ENCODE measurements around the gene CALM1.

CALM1 gene

GRCh38 chr14:90429236-90429635 is 32.4 kb downstream of the CALM1 start:
- Histone ChIP-seq H3K9ac (ENCODE audit: low read depth, low read length) (no peak overlapping the region), H3K4me3 (ENCODE audit: low read length) (no peak overlapping the region), H3K9me3 (replicated peaks; ENCODE audit: low read length) (no peaks in the 10 kb centered on the region), H3K36me3 (ENCODE audit: insufficient read depth, low read length) (no peaks in the 10 kb centered on the region), H3K4me1 (ENCODE audit: control insufficient read depth, insufficient read depth, low read length) (no peaks in the 10 kb centered on the region), H3K27me3 (ENCODE audit: control insufficient read depth, insufficient read depth, low read length) (peaks cover 11% of the 10 kb centered on the region), H3K4me2 (ENCODE audit: low read length) (no peak overlapping the region)

- Histone ChIP-seq H3K4me3 (ENCODE audit: low read length) (no peak overlapping the region), H3K27me3 (ENCODE audit: control insufficient read depth, insufficient read depth, low read length) (peaks cover 11% of the 10 kb centered on the region), H3K36me3 (ENCODE audit: insufficient read depth, low read length) (no peaks in the 10 kb centered on the region), H3K9me3 (replicated peaks; ENCODE audit: low read length) (no peaks in the 10 kb centered on the region), H3K4me2 (ENCODE audit: low read length) (no peak overlapping the region), H3K4me1 (ENCODE audit: control insufficient read depth, insufficient read depth, low read length) (no peaks in the 10 kb centered on the region), H3K9ac (ENCODE audit: low read depth, low read length) (no peak overlapping the region)
These were observed 32.9 kb downstream of the CALM1 start for GRCh38 chr14:90429754-90430153.

- peaks cover 16% of the 10 kb centered on the region for H3K27me3 ChIP-seq (ENCODE audit: control insufficient read depth, insufficient read depth, low read length)
- no peaks in the 10 kb centered on the region for H3K36me3 ChIP-seq (ENCODE audit: insufficient read depth, low read length)
- no peaks in the 10 kb centered on the region for H3K4me1 ChIP-seq (ENCODE audit: control insufficient read depth, insufficient read depth, low read length)
- H3K4me3 ChIP-seq (ENCODE audit: low read length), result no peak overlapping the region
- no peaks in the 10 kb centered on the region for H3K9me3 ChIP-seq (replicated peaks; ENCODE audit: low read length)
- H3K9ac ChIP-seq (ENCODE audit: low read depth, low read length), result no peak overlapping the region
- H3K4me2 ChIP-seq (ENCODE audit: low read length), result no peak overlapping the region
These were observed 37.7 kb downstream of the CALM1 start for GRCh38 chr14:90434370-90435020.

- H3K9me3 ChIP-seq (replicated peaks; ENCODE audit: low read length), result no peaks in the 10 kb centered on the region
- no peak overlapping the region for H3K4me3 ChIP-seq (ENCODE audit: low read length)
- no peaks in the 10 kb centered on the region for H3K36me3 ChIP-seq (ENCODE audit: insufficient read depth, low read length)
- no peak overlapping the region for H3K9ac ChIP-seq (ENCODE audit: low read depth, low read length)
- no peaks in the 10 kb centered on the region for H3K4me1 ChIP-seq (ENCODE audit: control insufficient read depth, insufficient read depth, low read length)
- H3K27me3 ChIP-seq (ENCODE audit: control insufficient read depth, insufficient read depth, low read length), result peaks cover 4% of the 10 kb centered on the region
- H3K4me2 ChIP-seq (ENCODE audit: low read length), result no peak overlapping the region
These were observed 42.0 kb downstream of the CALM1 start for GRCh38 chr14:90438841-90439240.

- H3K9ac ChIP-seq (ENCODE audit: low read depth, low read length), result no peak overlapping the region
- no peaks in the 10 kb centered on the region for H3K36me3 ChIP-seq (ENCODE audit: insufficient read depth, low read length)
- peaks cover 4% of the 10 kb centered on the region for H3K27me3 ChIP-seq (ENCODE audit: control insufficient read depth, insufficient read depth, low read length)
- H3K9me3 ChIP-seq (replicated peaks; ENCODE audit: low read length), result no peaks in the 10 kb centered on the region
- no peak overlapping the region for H3K4me3 ChIP-seq (ENCODE audit: low read length)
- no peaks in the 10 kb centered on the region for H3K4me1 ChIP-seq (ENCODE audit: control insufficient read depth, insufficient read depth, low read length)
- H3K4me2 ChIP-seq (ENCODE audit: low read length), result no peak overlapping the region
These were observed 43.2 kb downstream of the CALM1 start for GRCh38 chr14:90440021-90440451.

GRCh38 chr14:90440592-90440991 is 43.8 kb downstream of the CALM1 start:
- H3K4me2 ChIP-seq (ENCODE audit: low read length), result no peak overlapping the region
- H3K27me3 ChIP-seq (ENCODE audit: control insufficient read depth, insufficient read depth, low read length), result peaks cover 4% of the 10 kb centered on the region
- H3K4me3 ChIP-seq (ENCODE audit: low read length), result no peak overlapping the region
- H3K9me3 ChIP-seq (replicated peaks; ENCODE audit: low read length), result no peaks in the 10 kb centered on the region
- no peaks in the 10 kb centered on the region for H3K4me1 ChIP-seq (ENCODE audit: control insufficient read depth, insufficient read depth, low read length)
- no peak overlapping the region for H3K9ac ChIP-seq (ENCODE audit: low read depth, low read length)
- H3K36me3 ChIP-seq (ENCODE audit: insufficient read depth, low read length), result no peaks in the 10 kb centered on the region

GRCh38 chr14:90442388-90442787 is 45.6 kb downstream of the CALM1 start:
- H3K4me3 ChIP-seq (ENCODE audit: low read length), result no peak overlapping the region
- H3K36me3 ChIP-seq (ENCODE audit: insufficient read depth, low read length), result no peaks in the 10 kb centered on the region
- no peak overlapping the region for H3K4me2 ChIP-seq (ENCODE audit: low read length)

GRCh38 chr14:90443161-90444076 is 46.6 kb downstream of the CALM1 start:
- Histone ChIP-seq H3K36me3 (ENCODE audit: insufficient read depth, low read length) (no peaks in the 10 kb centered on the region), H3K9ac (ENCODE audit: low read depth, low read length) (no peak overlapping the region)

More at GRCh38 chr14:90442388-90442787, 45.6 kb downstream of the CALM1 start:
- Histone ChIP-seq H3K4me1 (ENCODE audit: control insufficient read depth, insufficient read depth, low read length) (no peaks in the 10 kb centered on the region), H3K9me3 (replicated peaks; ENCODE audit: low read length) (no peaks in the 10 kb centered on the region), H3K27me3 (ENCODE audit: control insufficient read depth, insufficient read depth, low read length) (peaks cover 3% of the 10 kb centered on the region), H3K9ac (ENCODE audit: low read depth, low read length) (no peak overlapping the region)

GRCh38 chr14:90444077-90444696 is 47.4 kb downstream of the CALM1 start:
- Histone ChIP-seq H3K4me2 (ENCODE audit: low read length) (no peak overlapping the region), H3K27me3 (ENCODE audit: control insufficient read depth, insufficient read depth, low read length) (no peaks in the 10 kb centered on the region), H3K9ac (ENCODE audit: low read depth, low read length) (no peak overlapping the region), H3K4me3 (ENCODE audit: low read length) (no peak overlapping the region), H3K36me3 (ENCODE audit: insufficient read depth, low read length) (no peaks in the 10 kb centered on the region), H3K4me1 (ENCODE audit: control insufficient read depth, insufficient read depth, low read length) (no peaks in the 10 kb centered on the region), H3K9me3 (replicated peaks; ENCODE audit: low read length) (peaks cover 4% of the 10 kb centered on the region)

More at GRCh38 chr14:90443161-90444076, 46.6 kb downstream of the CALM1 start:
- H3K9me3 ChIP-seq (replicated peaks; ENCODE audit: low read length), result peaks cover 4% of the 10 kb centered on the region
- no peaks in the 10 kb centered on the region for H3K27me3 ChIP-seq (ENCODE audit: control insufficient read depth, insufficient read depth, low read length)
- no peak overlapping the region for H3K4me3 ChIP-seq (ENCODE audit: low read length)
- H3K4me1 ChIP-seq (ENCODE audit: control insufficient read depth, insufficient read depth, low read length), result no peaks in the 10 kb centered on the region
- H3K4me2 ChIP-seq (ENCODE audit: low read length), result no peak overlapping the region

GRCh38 chr14:90445011-90445410 is 48.2 kb downstream of the CALM1 start:
- Histone ChIP-seq H3K4me3 (ENCODE audit: low read length) (no peak overlapping the region), H3K4me2 (ENCODE audit: low read length) (no peak overlapping the region), H3K27me3 (ENCODE audit: control insufficient read depth, insufficient read depth, low read length) (no peaks in the 10 kb centered on the region), H3K9ac (ENCODE audit: low read depth, low read length) (no peak overlapping the region), H3K4me1 (ENCODE audit: control insufficient read depth, insufficient read depth, low read length) (no peaks in the 10 kb centered on the region), H3K9me3 (replicated peaks; ENCODE audit: low read length) (peaks cover 4% of the 10 kb centered on the region), H3K36me3 (ENCODE audit: insufficient read depth, low read length) (no peaks in the 10 kb centered on the region)

GRCh38 chr14:90446405-90446804 is 49.6 kb downstream of the CALM1 start:
- Histone ChIP-seq H3K36me3 (ENCODE audit: insufficient read depth, low read length) (no peaks in the 10 kb centered on the region), H3K4me3 (ENCODE audit: low read length) (no peak overlapping the region), H3K4me2 (ENCODE audit: low read length) (no peak overlapping the region), H3K9ac (ENCODE audit: low read depth, low read length) (no peak overlapping the region), H3K9me3 (replicated peaks; ENCODE audit: low read length) (peaks cover 4% of the 10 kb centered on the region), H3K4me1 (ENCODE audit: control insufficient read depth, insufficient read depth, low read length) (no peaks in the 10 kb centered on the region), H3K27me3 (ENCODE audit: control insufficient read depth, insufficient read depth, low read length) (no peaks in the 10 kb centered on the region)

All from skeletal muscle satellite cell (primary cell).